ENCODE results near the gene SLC31A2.
"Not testable (repeated sequence)": the region's sequence is repeated elsewhere in the genome, so short reads cannot be mapped to it uniquely, and the experiment has no call there.

Gene SLC31A2

GRCh38 chr9:113150670-113151611, at the start of gene SLC31A2:
SLC31A2 (plus strand) TSS chr9:113151007; CDS start chr9:113151075, 68 bp downstream.
- DNase-seq = peak; percentile 80

- DNase-seq = not testable (repeated sequence)
Measured at GRCh38 chr9:113105345-113105744, 45.5 kb upstream of the SLC31A2 start.

- not testable (repeated sequence) for DNase-seq
Measured at GRCh38 chr9:113111065-113111951, 39.5 kb upstream of the SLC31A2 start.

- not testable (repeated sequence) for DNase-seq
Measured at GRCh38 chr9:113112706-113113510, 37.9 kb upstream of the SLC31A2 start.

GRCh38 chr9:113118829-113119228, 32.0 kb upstream of the SLC31A2 start:
- DNase-seq = not testable (repeated sequence)

GRCh38 chr9:113125386-113126035, 25.3 kb upstream of the SLC31A2 start:
- DNase-seq = no peak

- no peak for DNase-seq
Measured at GRCh38 chr9:113129466-113129865, 21.3 kb upstream of the SLC31A2 start.

- DNase-seq = no peak
Measured at GRCh38 chr9:113129884-113130283, 20.9 kb upstream of the SLC31A2 start.

GRCh38 chr9:113131689-113132151, 19.1 kb upstream of the SLC31A2 start:
- DNase-seq = no peak

GRCh38 chr9:113137196-113138168, 13.3 kb upstream of the SLC31A2 start:
- no peak for DNase-seq

GRCh38 chr9:113138760-113139159, 12.0 kb upstream of the SLC31A2 start:
- DNase-seq = no peak

- DNase-seq = no peak
Measured at GRCh38 chr9:113139225-113139829, 11.5 kb upstream of the SLC31A2 start.

- DNase-seq = no peak
Measured at GRCh38 chr9:113139953-113140352, 10.9 kb upstream of the SLC31A2 start.

- not testable (repeated sequence) for DNase-seq
Measured at GRCh38 chr9:113140896-113141295, 9.9 kb upstream of the SLC31A2 start.

GRCh38 chr9:113143432-113144227, 7.2 kb upstream of the SLC31A2 start:
- DNase-seq = no peak

GRCh38 chr9:113148372-113148705, 2.5 kb upstream of the SLC31A2 start:
- DNase-seq = no peak

GRCh38 chr9:113148781-113149510, 1.9 kb upstream of the SLC31A2 start:
- no peak for DNase-seq

- DNase-seq = not testable (repeated sequence)
Measured at GRCh38 chr9:113149561-113149960, 1.2 kb upstream of the SLC31A2 start.
